Neuron (in vitro differentiated cells): ENCODE data around the gene CCR4.
"Not testable (repeated sequence)": the region's sequence is repeated elsewhere in the genome, so short reads cannot be mapped to it uniquely, and the experiment has no call there.

Experiments
- H2AFZ ChIP-seq: one replicate; pipeline ENCODE4 v1.6.1; 2013; ENCODE audit warnings: low read depth, mild to moderate bottlenecking, inconsistent platforms, low read length, moderate library complexity
- H3K27me3 ChIP-seq: one replicate; pipeline ENCODE4 v1.6.1; 2013; ENCODE audit warnings: low read length; ENCODE audit not compliant: insufficient read depth
- H3K36me3 ChIP-seq: one replicate; pipeline ENCODE4 v1.6.1; 2013; ENCODE audit warnings: low read length; ENCODE audit not compliant: insufficient read depth
- H3K4me1 ChIP-seq: one replicate; pipeline ENCODE4 v1.6.1; 2013; ENCODE audit warnings: low read length; ENCODE audit not compliant: insufficient read depth
- H3K4me3 ChIP-seq: 2 replicates; pipeline ENCODE4 v1.5.1; 2013; ENCODE audit warnings: mild to moderate bottlenecking, low read length, moderate library complexity
- H3K9me3 ChIP-seq: one replicate; pipeline ENCODE4 v1.6.1; 2013; ENCODE audit warnings: low read length

The CCR4 gene

DNA sequence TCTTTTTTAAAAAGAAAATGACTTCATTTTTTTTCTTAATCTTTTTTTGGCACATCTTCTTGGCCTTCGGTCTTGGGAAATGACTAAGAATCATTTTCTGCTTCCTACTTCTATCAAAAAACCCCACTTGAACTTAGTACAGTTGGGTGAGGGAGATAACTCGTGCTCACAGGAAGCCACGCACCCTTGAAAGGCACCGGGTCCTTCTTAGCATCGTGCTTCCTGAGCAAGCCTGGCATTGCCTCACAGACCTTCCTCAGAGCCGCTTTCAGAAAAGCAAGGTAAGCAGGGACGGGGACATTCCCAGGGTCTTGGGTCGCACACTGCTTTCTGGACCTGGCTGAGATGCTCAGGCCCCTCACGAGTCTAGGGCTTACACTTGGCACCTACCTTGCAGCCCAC is at the start of gene CCR4:
Gene CCR4 (plus strand): TSS at position 235 of the 402 bp plus-strand sequence. CDS start 1,779 bp downstream, outside the sequence.
- Histone ChIP-seq H3K4me1 (no peaks in the 10 kb centered on the region), H3K36me3 (no peaks in the 10 kb centered on the region), H3K27me3 (no peaks in the 10 kb centered on the region), H2AFZ (no peak within 1 kb of the TSS), H3K4me3 (no peak within 1 kb of the TSS), H3K9me3 (no peaks in the 10 kb centered on the region)

DNA sequence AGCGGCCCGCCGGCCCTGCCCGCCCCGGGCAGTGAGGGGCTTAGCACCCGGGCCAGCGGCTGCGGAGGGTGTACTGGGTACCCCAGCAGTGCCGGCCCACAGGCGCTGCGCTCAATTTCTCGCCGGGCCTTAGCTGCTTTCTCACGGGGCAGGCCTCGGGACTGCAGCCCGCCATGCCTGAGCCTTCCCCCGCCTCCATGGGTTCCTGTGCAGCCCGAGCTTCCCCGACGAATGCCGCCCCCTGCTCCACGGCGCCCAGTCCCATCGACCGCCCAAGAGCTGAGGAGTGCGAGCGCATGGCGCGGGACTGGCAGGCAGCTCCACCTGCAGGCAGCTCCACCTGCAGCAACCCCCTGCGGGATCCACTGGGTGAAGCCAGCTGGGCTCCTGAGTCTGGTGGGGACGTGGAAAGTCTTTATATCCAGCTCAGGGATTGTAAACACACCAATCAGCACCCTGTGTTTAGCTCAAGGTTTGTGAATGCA is 48.5 kb upstream of the CCR4 start:
- not testable (repeated sequence) for H3K9me3 ChIP-seq, H3K4me3 ChIP-seq, H2AFZ ChIP-seq, H3K27me3 ChIP-seq, H3K36me3 ChIP-seq, H3K4me1 ChIP-seq

DNA sequence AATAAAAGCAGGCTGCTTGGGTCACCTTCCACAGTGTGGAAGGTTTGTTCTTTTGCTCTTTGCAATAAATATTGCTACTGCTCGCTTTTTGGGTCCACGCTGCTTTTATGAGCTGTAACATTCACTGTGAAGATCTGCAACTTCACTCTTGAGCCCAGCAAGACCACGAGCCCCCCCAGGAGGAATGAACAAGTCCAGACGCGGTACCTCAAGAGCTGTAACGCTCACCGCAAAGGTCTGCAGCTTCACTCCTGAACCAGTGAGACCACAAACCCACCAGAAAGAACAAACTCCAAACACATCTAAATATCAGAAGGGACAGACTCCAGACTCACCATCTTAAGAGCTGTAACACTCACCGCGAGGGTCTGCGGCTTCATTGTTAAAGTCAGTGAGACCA is 47.5 kb upstream of the CCR4 start:
- Histone ChIP-seq H3K9me3 (no peaks in the 10 kb centered on the region), H3K36me3 (no peaks in the 10 kb centered on the region), H2AFZ (no peak overlapping the region), H3K27me3 (no peaks in the 10 kb centered on the region), H3K4me1 (no peaks in the 10 kb centered on the region), H3K4me3 (no peak overlapping the region)

DNA sequence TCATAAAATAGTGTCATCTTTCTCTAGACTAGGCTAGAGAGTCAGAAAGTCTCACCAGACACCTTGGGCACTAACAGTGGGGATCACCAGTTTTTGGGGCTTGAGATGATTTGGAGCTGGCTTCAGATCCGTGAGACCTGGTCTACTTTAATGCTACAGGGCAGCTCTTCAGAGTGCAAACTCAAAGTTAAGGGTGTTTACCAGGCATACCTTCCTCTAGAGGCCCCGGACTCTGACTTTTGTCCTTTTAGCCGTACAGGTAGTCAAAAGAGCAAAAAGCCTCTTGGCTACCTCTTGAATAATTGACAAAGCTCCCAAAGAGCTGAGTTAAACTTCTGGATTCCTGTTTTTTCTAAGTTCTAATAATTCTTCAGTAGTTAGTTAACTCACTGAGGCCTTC is 41.4 kb upstream of the CCR4 start:
- no peaks in the 10 kb centered on the region for H3K4me1 ChIP-seq
- no peak overlapping the region for H3K4me3 ChIP-seq
- H3K27me3 ChIP-seq, result no peaks in the 10 kb centered on the region
- H2AFZ ChIP-seq, result no peak overlapping the region
- H3K9me3 ChIP-seq, result no peaks in the 10 kb centered on the region
- no peaks in the 10 kb centered on the region for H3K36me3 ChIP-seq

DNA sequence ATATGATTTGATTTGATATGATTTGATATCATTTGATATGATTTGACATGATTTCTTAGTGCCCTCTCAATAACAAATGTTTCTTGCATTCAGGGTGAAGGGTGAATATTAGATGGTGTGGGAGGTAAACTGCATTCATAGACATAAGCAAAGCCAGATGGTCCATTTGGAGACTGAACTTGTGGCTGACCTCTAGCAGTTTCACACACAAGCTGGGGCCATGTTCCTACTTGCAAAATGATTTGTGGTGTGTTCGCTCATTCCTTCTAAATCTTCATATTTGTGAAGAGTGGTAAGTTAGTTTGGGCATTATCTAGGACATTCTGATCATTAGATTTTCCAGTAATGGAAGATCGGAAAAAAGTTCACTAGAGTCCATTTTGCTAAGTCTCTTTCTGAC is 40.5 kb upstream of the CCR4 start:
- H2AFZ ChIP-seq, result no peak overlapping the region
- H3K4me3 ChIP-seq, result no peak overlapping the region
- no peaks in the 10 kb centered on the region for H3K9me3 ChIP-seq
- no peaks in the 10 kb centered on the region for H3K4me1 ChIP-seq
- H3K27me3 ChIP-seq, result no peaks in the 10 kb centered on the region
- no peaks in the 10 kb centered on the region for H3K36me3 ChIP-seq

DNA sequence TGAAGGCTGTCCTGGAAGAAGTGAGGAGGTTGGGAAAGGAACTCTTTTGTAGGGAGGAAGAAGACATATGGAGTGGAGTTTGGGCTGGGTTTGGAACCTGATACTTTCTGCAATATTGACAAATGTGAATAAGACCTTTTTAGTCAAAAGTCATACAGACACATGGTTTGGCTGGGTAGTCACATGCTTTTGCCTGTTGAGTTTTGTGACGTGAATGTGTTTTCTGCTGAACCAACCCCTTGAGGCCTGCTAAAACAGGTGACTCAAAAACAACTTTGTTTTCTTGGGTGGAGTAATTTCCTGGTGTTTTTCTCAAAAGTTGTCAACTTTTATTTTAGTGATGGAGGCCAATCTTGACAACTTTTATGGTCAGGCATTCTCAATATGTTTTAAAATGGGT is 39.4 kb upstream of the CCR4 start:
- Histone ChIP-seq H3K36me3 (no peaks in the 10 kb centered on the region), H3K9me3 (no peaks in the 10 kb centered on the region), H3K4me1 (no peaks in the 10 kb centered on the region), H3K27me3 (no peaks in the 10 kb centered on the region), H2AFZ (no peak overlapping the region), H3K4me3 (no peak overlapping the region)

DNA sequence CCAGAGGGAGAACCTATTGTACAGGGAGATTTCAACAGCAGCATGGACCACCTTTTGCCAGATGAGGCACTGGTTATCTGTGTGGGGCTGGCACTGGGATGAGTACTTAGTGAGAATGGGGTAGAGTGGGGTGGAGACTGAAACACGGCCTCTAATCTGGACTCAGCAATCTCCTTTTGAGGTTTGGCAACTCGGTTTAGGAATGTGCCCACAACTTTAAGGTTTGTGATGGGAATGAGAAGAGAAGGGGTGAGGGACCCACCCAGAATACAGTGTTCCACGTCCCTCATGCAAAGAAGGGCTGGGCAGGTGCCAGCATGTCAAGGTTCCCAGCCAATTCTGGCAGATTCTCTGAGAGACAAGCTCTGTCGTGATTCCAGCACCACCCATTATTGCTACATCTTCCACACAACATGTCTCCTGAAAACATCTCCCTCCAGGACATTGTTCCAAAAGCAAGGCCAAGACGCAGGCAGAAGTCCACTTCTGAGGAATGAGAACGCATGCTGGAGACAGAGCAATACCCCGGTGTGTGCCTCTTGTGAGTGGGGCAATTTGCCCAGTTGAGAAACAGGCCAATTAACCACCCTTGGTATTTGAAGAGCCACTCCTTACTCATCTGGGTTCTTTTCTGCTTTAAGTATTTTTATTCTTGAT is 37.5 kb upstream of the CCR4 start:
- Histone ChIP-seq H2AFZ (no peak overlapping the region), H3K36me3 (no peaks in the 10 kb centered on the region), H3K27me3 (no peaks in the 10 kb centered on the region), H3K4me3 (no peak overlapping the region), H3K9me3 (no peaks in the 10 kb centered on the region), H3K4me1 (no peaks in the 10 kb centered on the region)

DNA sequence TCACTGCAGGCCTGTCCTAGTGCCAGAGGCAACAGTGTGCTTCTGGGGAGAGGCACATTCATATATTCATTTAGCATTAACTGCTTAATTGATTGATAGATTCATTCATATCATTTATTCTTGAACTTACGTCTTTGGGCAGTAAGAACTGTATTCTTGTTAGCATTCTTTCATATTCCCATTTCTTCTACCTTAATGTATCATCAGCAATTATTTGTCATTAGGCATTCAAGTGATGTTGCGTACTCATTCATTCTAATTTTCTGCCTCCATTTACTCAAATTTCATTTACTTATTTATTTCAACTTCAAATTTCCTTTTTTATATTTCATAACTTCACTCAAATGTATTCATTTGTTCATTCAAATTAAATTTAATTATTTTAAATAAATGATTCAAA is 31.5 kb upstream of the CCR4 start:
- H3K36me3 ChIP-seq, result no peaks in the 10 kb centered on the region
- no peak overlapping the region for H3K4me3 ChIP-seq
- H3K9me3 ChIP-seq, result no peaks in the 10 kb centered on the region
- H3K4me1 ChIP-seq, result no peaks in the 10 kb centered on the region
- H2AFZ ChIP-seq, result no peak overlapping the region
- no peaks in the 10 kb centered on the region for H3K27me3 ChIP-seq

DNA sequence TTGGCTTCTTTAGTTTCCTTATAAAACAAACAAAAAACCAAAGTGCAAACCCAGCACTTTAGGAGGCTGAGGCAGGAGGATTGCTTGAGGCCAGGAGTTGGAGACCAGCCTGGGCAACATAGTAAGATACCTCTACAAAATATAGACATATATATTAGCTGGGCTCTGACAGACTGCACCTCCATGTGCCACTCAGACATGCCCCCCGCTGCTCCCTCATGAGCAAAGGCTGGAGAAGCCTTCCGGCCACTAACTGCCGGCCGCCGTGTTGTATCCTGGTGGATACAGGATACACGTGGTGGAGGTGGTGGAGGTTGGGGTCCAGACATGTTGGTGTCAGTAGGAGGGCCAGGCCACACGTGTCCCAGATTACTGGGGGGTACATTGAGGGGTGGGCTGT is 29.4 kb upstream of the CCR4 start:
- H3K4me1 ChIP-seq, result no peaks in the 10 kb centered on the region
- no peaks in the 10 kb centered on the region for H3K9me3 ChIP-seq
- H3K27me3 ChIP-seq, result no peaks in the 10 kb centered on the region
- no peak overlapping the region for H2AFZ ChIP-seq
- no peaks in the 10 kb centered on the region for H3K36me3 ChIP-seq
- H3K4me3 ChIP-seq, result no peak overlapping the region

DNA sequence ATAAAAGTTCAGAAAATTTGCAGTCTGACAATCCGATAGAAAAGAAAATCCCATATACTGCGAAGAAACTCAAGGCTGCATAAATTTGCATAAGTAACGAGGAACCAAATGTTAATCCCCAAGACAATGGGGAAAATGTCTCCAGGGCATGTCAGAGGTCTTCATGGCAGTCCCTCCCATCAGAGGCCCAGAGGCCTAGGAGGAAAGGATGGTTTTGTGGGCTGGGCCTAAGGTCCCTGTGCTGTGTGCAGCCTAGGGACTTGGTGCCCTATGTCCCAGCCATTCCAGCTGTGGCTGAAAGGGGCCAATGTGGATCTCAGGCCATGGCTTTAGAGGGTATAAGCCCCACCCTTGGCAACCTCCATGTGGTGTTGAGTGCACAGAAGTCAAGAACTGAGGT is 21.3 kb upstream of the CCR4 start:
- Histone ChIP-seq H3K27me3 (no peaks in the 10 kb centered on the region), H3K36me3 (no peaks in the 10 kb centered on the region), H3K9me3 (peaks cover 3% of the 10 kb centered on the region), H3K4me3 (no peak overlapping the region), H2AFZ (no peak overlapping the region), H3K4me1 (no peaks in the 10 kb centered on the region)

DNA sequence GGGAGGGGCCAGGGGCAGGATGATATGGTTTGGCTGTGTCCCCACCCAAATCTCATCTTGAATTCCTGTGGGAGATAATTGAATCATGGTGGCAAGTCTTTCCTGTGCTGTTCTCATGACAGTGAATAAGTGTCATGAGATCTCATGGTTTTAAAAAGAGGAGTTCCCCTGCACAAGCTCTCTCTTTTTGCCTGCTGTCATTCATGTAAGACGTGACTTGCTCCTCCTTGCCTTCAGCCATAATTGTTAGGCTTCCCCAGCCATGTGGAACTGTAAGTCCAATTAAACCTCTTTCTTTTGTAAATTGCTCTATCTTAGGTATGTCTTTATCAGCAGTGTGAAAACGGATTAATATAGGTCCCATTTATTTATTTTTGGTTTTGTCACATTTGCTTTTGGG is 20.2 kb upstream of the CCR4 start:
- not testable (repeated sequence) for H3K27me3 ChIP-seq, H3K4me3 ChIP-seq, H3K4me1 ChIP-seq, H3K36me3 ChIP-seq, H3K9me3 ChIP-seq, H2AFZ ChIP-seq

DNA sequence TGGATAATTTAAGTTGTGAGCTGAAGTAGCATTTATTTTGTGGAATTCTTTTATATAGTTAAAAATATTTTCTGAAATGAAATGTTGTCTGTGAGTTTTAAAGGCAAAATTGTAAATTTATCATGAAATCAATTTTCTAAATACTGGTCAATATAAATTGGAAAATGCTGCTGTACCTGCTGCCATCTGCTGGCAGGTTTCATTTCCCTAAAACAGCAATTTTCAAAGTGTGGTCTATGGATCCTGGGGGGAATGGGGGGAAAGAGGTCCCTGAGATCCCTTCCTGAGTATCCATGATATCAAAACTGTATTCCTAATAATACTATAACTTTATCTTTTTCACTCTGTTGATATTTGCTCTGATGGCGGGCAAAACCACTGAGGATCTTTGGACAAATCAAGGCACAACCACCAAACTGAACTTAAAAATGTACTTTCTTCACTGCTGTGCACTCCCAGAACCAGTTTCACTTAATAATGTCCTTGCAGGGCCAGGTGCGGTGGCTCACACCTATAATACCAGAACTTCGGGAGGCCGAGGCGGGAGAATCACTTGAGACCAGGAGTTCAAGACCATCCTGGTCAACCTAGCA is 17.2 kb upstream of the CCR4 start:
- no peaks in the 10 kb centered on the region for H3K27me3 ChIP-seq
- H2AFZ ChIP-seq, result no peak overlapping the region
- H3K9me3 ChIP-seq, result peaks cover 2% of the 10 kb centered on the region
- no peak overlapping the region for H3K4me3 ChIP-seq
- H3K36me3 ChIP-seq, result no peaks in the 10 kb centered on the region
- H3K4me1 ChIP-seq, result no peaks in the 10 kb centered on the region

DNA sequence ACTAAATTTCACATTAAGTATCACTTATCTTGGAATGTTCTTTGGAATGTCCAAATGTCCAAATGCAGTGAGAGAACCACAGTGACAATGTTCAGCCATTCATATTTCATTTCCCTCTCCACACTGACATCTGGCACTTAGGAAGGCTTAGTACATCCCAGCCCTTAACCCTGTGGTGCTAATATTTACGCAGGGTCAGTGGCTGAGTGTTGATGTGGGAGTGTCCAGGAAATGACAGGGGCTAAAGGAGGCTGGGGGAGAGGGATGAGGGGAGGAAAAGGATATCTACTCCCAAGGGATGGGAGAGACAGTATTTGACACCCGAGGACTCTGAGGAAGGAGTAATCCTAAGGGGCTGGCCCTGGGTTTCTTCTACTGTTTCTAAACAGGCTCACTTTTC is 14.1 kb upstream of the CCR4 start:
- Histone ChIP-seq H3K36me3 (no peaks in the 10 kb centered on the region), H3K9me3 (peaks cover 2% of the 10 kb centered on the region), H3K27me3 (no peaks in the 10 kb centered on the region), H3K4me3 (no peak overlapping the region), H2AFZ (no peak overlapping the region), H3K4me1 (no peaks in the 10 kb centered on the region)
